Ishikawa (cell line): ENCODE measurements around the gene HLA-DQA1.

Experiments
- CEBPB ChIP-seq: IDR thresholded peaks from 2 replicates; pipeline ENCODE4 v1.6.1; 2012
- RAD21 ChIP-seq: IDR thresholded peaks from 2 replicates; pipeline ENCODE4 v1.6.1; 2012; ENCODE audit warnings: low read depth
- TAF1 ChIP-seq: IDR thresholded peaks from 2 replicates; pipeline ENCODE4 v1.6.1; 2012; ENCODE audit warnings: low read depth, mild to moderate bottlenecking
- TF ChIP-seq, protein P1 (sequence below): IDR thresholded peaks from 2 replicates; pipeline ENCODE4 v1.6.1; 2012

DNA sequence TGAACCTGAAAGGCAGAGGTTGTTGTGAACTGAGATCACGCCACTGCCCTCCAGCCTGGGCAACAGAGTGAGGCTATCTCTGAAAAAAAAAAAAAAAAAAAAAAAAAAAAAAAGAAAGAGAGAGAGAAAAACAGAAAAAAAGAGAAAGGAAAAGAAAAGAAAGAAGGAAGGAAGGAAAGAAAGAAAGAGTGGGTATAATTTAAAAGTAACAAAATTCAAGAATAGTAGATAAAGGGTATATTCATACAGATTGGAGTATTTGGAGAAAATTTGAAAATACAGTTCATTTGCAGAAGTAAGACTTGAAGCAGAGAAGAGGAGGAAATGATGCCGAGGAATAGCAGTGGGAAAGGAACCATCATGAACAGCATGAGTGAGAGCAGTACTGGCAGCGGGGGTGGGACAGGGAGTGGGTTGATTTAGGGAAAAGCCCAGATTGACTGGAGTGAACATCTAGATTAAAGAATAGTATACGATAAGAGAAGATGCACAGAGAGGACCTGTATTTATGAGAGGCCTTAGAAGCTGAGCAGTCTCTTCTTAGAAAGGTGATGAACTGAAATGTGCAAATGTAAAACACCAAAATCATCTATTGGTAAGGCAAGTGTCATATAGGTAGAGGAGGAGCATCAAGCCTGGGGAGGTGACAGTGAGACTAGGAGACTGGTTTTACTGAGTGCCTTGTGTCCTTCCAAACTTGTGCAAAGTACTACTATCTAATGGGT, 29.8 kb upstream of the HLA-DQA1 start:
- TF ChIP-seq TAF1, result no peak
- no peak for TF ChIP-seq CEBPB
- TF ChIP-seq, protein P1, sequence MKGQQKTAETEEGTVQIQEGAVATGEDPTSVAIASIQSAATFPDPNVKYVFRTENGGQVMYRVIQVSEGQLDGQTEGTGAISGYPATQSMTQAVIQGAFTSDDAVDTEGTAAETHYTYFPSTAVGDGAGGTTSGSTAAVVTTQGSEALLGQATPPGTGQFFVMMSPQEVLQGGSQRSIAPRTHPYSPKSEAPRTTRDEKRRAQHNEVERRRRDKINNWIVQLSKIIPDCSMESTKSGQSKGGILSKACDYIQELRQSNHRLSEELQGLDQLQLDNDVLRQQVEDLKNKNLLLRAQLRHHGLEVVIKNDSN, result no peak
- TF ChIP-seq RAD21, result no peak
